NB4 (cell line): ENCODE measurements around the gene LDLRAD2.

Experiments used
- CTCF ChIP-seq: IDR thresholded peaks from one replicate; pipeline ENCODE4 v1.5.1; 2012; ENCODE audit warnings: low read depth, low read length
- MAX ChIP-seq: IDR thresholded peaks from 2 replicates; pipeline ENCODE4 v1.6.1; 2011; ENCODE audit warnings: low read depth, low read length
- MYC ChIP-seq: IDR thresholded peaks from 2 replicates; pipeline ENCODE4 v1.6.1; 2011; ENCODE audit warnings: low read depth, low read length
- POLR2A ChIP-seq: IDR thresholded peaks from 2 replicates; pipeline ENCODE4 v1.6.1; 2011; ENCODE audit warnings: mild to moderate bottlenecking; ENCODE audit not compliant: insufficient read length; ENCODE audit errors: extremely low read depth

- TF ChIP-seq CTCF (no peak), POLR2A (no peak), MAX (no peak), MYC (no peak)
Measured at GRCh38 chr1:21842606-21843162, 30.6 kb downstream of the LDLRAD2 start.
